ENCODE data around the gene QSOX2.

QSOX2 gene

GRCh38 chr9:136265561-136266355 is 20.1 kb upstream of the QSOX2 start:
- DNase-seq (ENCODE audit: low spot score): no peak

GRCh38 chr9:136264441-136265405 is 19.1 kb upstream of the QSOX2 start:
- no peak for DNase-seq (ENCODE audit: low spot score)

- no peak for DNase-seq (ENCODE audit: low spot score)
Measured at GRCh38 chr9:136264031-136264430, 18.4 kb upstream of the QSOX2 start.

- DNase-seq (ENCODE audit: low spot score): no peak
Measured at GRCh38 chr9:136262671-136263178, 17.1 kb upstream of the QSOX2 start.

GRCh38 chr9:136261686-136262430 is 16.2 kb upstream of the QSOX2 start:
- DNase-seq (ENCODE audit: low spot score): no peak

GRCh38 chr9:136260936-136261472 is 15.4 kb upstream of the QSOX2 start:
- no peak for DNase-seq (ENCODE audit: low spot score)

GRCh38 chr9:136260521-136260920 is 14.9 kb upstream of the QSOX2 start:
- no peak for DNase-seq (ENCODE audit: low spot score)

- no peak for DNase-seq (ENCODE audit: low spot score)
Measured at GRCh38 chr9:136259836-136260235, 14.2 kb upstream of the QSOX2 start.

GRCh38 chr9:136259517-136259813 is 13.9 kb upstream of the QSOX2 start:
- no peak for DNase-seq (ENCODE audit: low spot score)

- DNase-seq (ENCODE audit: low spot score): no peak
Measured at GRCh38 chr9:136258786-136259516, 13.3 kb upstream of the QSOX2 start.

GRCh38 chr9:136258299-136258625 is 12.7 kb upstream of the QSOX2 start:
- DNase-seq (ENCODE audit: low spot score): no peak

GRCh38 chr9:136257381-136258298 is 12.0 kb upstream of the QSOX2 start:
- no peak for DNase-seq (ENCODE audit: low spot score)

GRCh38 chr9:136255896-136256890 is 10.6 kb upstream of the QSOX2 start:
- DNase-seq (ENCODE audit: low spot score): no peak

- no peak for DNase-seq (ENCODE audit: low spot score)
Measured at GRCh38 chr9:136255166-136255538, 9.5 kb upstream of the QSOX2 start.

GRCh38 chr9:136254381-136255165 is 9.0 kb upstream of the QSOX2 start:
- no peak for DNase-seq (ENCODE audit: low spot score)

- DNase-seq (ENCODE audit: low spot score): no peak
Measured at GRCh38 chr9:136253246-136254130, 7.9 kb upstream of the QSOX2 start.

- DNase-seq (ENCODE audit: low spot score): no peak
Measured at GRCh38 chr9:136252846-136253245, 7.2 kb upstream of the QSOX2 start.

Data from ecto neural progenitor cell (in vitro differentiated cells).